GM19043 (cell line): ENCODE data around the gene ZNF507.

Experiments
- ATAC-seq: cut with Tn5 transposase; IDR thresholded peaks from one replicate; pipeline ENCODE4 v1.9.1; 2021; ENCODE audit warnings: low read depth; ENCODE audit not compliant: unreplicated experiment

Gene ZNF507

DNA sequence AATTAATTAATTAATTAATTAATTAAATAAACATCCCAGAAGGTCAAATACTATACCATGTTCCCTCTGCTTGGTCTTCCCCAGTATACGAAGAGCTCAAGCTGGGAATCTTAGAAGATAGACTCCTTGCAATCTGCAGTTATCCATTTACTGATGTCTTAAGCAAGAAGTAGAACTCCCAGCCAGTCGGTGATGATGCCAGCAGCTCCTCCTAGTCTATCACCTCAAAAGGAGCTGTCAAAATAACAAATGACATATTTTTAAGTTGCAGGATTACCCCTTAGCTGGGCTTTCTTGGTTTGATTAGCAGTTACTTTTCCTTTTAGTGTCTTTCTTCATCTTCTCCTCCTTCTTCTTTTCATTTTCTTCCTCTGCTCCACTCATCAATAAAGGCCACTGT is 6.0 kb upstream of the ZNF507 start:
- no peak for ATAC-seq

DNA sequence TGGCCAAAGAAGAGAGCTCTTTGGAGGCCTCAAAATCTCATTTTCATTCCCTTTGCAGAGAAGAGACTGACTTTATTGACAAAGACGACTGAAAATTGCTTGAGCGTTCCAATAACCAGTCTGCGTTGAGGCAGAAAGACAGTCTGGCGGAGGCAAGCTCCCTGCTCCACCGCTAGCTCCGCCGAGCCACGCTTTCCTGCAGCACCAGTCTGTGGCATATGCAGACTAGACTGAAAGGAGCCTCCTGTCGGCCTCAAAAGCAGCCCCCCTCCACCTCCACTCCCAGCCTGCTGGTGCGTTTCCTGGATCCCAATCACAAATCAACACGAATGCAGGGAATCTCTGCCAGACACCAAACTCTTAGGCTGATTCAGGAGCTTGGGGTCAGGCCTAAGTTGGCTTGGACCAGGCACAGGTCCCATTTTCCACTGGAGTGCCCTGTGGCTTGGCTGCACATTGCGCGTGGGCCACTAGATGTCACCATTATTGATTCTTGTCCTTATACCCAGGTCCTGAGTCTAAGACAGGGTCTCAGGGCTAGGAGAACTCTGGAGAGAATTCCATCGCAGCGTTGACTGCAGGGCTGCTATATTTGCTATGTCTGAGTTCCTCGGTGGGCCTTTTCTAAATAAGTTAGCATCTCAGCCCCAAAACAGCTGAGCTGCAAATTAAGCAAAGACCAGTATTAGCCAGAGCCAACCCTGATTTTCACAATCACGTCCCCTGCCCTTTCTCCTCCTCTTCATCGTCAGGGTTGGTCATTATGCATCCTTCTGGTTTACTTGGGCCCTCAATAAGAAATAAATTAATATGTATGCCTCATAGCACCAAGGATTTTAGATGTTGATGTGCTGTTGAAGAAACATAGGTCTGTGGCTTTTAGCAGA is 5.2 kb upstream of the ZNF507 start:
- peak; percentile 57 for ATAC-seq

DNA sequence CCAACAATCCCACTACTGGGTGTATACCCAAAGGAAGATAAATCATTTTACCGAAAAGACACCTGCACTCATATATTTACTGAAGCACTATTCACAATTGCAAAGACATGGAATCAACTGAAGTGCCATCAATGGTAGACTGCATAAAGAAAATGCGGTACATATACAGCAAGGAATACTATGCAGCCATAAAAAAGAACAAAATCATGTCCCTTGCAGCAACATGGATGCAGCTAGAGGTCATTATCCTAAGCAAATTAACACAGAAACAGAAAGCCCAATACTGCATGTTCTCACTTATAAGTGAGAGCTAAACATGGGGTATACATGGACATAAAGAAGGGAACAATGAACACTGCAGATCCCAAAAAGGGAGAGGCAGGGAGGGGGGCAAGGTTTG is 2.7 kb upstream of the ZNF507 start:
- no peak for ATAC-seq

DNA sequence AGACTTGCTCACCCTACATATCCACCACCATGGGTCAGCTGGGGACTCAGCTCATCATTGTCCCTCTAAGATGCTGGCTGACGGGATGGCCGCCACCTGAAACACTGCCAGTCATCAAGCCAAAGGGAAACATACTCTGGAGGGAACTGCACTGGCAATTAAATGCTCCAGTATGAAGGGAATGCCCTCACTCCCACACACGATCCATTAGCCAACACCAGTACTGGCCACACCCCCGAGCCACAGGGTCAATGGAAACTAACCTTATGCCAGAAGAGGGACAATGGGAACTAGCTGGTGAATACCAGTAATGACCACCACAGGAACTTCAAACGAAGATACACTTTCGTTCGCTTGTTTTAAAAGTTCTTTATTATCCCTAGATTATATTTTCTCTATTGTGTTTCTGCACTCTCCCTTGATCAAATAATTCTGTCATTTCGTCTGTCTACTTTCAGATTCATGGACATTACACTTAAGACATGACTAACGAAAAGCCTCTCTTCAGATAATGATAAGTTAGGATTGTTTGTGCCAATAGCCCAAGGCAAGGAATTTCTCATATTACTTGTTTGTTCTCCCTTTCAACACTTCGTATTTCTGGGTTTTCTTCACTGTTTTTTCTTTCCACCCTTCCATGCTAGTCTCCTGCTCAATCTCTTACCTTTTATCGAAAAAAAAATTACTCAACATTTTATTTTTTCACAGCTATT is 1.7 kb upstream of the ZNF507 start:
- ATAC-seq: no peak

DNA sequence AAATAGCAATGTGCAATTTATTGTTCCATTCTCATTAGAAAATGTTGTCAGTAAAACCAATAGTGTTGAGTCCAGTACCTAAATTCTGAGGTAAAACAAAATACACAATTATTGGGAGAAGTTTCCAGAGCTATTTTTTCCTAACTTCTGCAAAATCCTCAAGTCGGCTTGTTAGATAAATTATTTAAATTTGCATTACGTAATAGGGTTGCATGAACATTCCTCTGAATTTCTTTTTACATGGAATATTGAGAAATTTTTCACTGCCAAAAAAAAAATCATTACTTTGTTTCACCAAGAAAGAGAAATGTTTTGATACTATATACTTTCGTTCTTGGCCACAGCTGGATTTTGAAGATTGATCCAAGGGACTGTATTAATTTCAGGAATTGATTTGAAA is 1.5 kb downstream of the ZNF507 start:
- ATAC-seq: no peak

- no peak for ATAC-seq
These were observed 2.2 kb downstream of the ZNF507 start for GRCh38 chr19:32347573-32347972.

GRCh38 chr19:32349051-32349450 is 3.6 kb downstream of the ZNF507 start:
- no peak for ATAC-seq

- no peak for ATAC-seq
These were observed 4.5 kb downstream of the ZNF507 start for GRCh38 chr19:32349724-32350470.

DNA sequence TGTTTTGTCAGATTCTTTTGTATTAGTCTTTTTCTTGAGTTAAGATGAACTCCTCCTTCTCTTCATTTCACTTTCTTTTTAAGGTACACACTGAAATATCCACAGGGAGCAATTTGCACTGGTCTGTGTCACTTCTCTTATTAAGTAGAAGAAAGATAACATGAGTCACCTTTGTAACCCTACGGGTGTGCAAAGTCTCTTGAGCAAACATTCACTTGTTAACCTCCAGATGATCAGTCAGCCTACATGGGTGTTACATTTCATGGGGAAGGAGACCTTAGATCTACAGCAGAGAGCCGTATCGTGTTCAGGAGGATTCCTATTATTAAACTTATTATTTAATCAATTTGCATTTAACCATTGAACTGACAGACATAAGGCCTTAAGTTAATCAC is 5.1 kb downstream of the ZNF507 start:
- ATAC-seq: no peak

DNA sequence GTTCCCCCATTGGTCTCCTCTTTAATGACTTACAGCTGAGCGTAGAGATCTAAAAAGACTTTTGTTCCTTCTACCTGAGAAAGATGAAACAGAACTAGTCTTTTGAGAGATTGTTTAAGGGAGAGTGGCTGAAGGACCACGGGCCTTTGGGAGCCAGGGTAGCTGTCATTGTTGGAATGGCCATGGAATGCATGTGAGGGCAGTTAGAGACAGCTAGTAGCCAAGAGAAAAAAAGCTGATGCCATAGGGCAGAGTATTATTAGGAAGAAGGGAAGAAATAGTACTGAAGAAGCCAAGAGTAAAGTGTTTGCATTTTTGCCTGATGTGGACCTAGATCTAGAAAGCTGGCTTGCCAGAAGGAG is 5.6 kb downstream of the ZNF507 start:
- ATAC-seq: no peak

- no peak for ATAC-seq
These were observed 6.8 kb downstream of the ZNF507 start for GRCh38 chr19:32352241-32352630.

DNA sequence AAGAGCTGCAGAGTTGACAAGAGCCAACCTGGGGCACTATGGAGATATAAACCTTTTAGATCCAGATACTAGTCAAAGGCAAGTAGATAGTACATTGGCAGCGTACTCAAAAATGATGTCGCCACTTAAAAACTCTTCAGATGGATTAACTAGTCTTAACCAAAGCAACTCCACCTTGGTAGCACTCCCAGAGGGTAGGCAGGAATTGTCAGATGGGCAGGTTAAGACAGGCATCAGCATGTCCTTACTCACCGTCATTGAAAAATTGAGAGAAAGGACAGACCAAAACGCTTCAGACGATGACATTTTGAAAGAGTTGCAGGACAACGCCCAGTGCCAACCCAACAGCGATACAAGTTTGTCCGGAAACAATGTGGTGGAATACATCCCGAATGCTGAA is 8.9 kb downstream of the ZNF507 start:
- no peak for ATAC-seq

GRCh38 chr19:32355309-32355708 is 9.9 kb downstream of the ZNF507 start:
- no peak for ATAC-seq

DNA sequence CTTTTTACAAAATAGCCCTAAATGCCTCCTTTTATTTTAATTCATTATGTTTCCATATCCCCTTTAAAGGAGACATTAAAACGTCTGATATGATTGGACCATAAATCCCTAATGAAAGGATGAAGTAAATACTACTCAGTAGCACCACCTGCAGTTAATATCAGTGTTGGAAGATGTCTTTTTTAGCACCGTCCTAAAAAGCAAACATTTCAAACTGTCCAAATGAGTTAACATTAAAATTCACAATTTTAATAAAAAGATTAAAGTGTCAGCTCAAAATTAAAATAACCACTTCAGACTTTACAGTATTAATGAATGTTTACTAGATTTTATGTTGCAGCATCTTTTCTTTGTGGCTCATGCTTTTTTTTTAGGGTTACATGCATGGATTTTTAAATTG is 12.3 kb downstream of the ZNF507 start:
- ATAC-seq: no peak

DNA sequence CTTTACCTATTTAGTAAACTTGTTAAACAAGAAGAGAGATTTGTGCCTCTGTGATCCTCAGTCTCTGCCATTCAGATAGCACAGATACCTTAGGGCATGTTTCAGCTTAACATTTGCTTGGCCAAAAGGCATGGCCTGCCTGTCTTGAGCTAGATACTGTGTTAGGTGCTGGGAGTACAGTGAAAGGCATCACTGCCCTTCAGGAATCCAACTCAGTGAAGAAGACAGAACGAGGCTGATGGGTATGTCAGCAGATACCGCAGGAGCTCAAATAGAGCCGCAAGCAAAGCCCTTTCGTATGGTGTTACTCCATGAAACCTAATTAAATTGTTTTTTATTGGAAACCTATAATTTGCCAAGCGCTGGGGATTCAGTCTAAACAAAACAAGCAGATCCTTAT is 12.9 kb downstream of the ZNF507 start:
- no peak for ATAC-seq

DNA sequence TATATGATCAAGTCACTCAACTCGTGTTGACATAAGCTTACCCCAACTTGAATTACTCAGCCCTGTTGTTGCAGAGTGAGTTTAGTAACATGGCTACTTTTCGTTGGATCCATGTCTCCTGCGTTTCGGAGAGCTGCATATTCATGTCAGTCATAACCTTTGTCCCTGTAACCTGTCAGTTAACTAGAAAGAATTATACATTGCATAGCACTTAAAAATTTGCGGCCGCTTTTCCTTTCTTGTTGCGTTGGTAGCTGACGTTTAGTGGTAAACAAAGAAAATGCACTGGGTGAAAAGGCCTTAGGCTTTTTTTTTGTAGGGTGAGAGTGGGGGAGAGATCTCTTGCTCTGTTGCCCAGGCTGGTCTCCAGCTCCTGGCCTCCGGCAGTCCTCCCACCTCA is 14.2 kb downstream of the ZNF507 start:
- no peak for ATAC-seq

DNA sequence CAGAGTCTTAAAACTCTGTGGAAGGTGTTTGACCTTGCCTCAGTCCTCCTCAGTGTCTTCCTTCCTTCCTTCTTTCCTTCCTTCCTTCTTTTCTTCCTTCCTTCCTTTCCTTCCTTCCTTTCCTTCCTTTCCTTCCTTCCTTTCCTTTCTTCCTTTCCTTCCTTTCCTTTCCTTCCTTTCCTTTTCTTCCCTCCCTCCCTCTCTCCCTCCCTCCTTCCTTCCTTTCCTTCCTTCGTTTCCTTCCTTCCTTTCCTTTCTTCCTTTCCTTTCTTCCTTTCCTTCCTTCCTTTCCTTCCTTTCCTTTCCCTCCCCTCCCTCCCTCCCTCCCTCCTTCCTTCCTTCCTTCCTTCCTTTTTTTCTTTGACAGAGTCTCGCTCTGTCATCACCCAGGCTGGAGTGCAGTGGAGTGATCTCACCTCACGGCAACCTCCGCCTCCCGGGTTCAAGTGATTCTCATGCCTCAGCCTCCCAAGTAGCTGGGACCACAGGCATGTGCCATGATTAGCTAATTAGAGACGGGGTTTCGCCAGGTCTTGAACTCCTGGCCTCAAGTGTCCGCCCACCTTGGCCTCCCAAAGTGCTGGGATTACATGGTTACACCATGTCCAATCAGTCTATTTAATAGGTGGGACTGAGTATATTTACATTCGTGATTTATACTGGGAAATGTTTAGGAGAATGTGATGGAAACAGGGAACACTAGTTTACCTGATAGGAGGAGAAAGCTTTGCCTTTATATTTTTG is 16.3 kb downstream of the ZNF507 start:
- ATAC-seq: no peak

GRCh38 chr19:32362318-32362691 is 16.9 kb downstream of the ZNF507 start:
- ATAC-seq: no peak

DNA sequence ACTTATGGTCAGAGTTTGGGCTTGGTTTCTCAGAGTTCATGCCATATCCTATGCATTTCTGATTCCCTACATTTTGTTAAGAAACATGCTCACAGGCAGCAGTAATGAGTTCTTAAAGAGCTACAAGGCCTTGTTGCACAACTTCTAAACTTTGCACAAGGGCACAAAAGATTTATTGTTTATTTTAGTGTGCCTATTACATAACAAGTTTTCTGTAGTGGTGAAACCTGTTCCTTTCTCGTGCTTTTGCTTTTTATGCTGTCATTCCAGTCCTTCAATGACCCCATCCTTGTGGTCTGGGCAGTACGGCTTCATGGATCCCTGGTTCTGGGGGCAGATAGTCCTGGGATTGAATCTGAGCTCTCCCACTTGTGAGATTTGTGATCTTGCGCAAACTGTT is 17.8 kb downstream of the ZNF507 start:
- no peak for ATAC-seq

GRCh38 chr19:32363632-32364031 is 18.2 kb downstream of the ZNF507 start:
- no peak for ATAC-seq

- ATAC-seq: no peak
These were observed 18.6 kb downstream of the ZNF507 start for GRCh38 chr19:32364040-32364439.
